ENCODE results near the gene PKNOX2. TPM values are rescaled to one million over a fixed set of nuclear protein-coding genes. Genes with fewer than 3 reads are reported as not detected.

PKNOX2 gene
- total RNA-seq, 3 donors from 2014 or later (not counting 1 experiment from before 2014, with no cell fraction given): not detected

GRCh38 chr11:125315079-125315740 is 150.7 kb downstream of the PKNOX2 start:
- 79% methylated on average over 6 of the region's 7 CpGs for WGBS (ENCODE audit: insufficient coverage)
- no peak overlapping the region for H3K27ac Mint-ChIP-seq
- H3K27ac ChIP-seq (ENCODE audit: low read length): no peak overlapping the region

GRCh38 chr11:125317416-125317815 is 152.9 kb downstream of the PKNOX2 start:
- no peak for ATAC-seq
- no peaks in the 10 kb centered on the region for H3K4me1 ChIP-seq (ENCODE audit: control insufficient read depth, insufficient read depth, low read length)
- H3K36me3 Mint-ChIP-seq: no peaks in the 10 kb centered on the region

More at GRCh38 chr11:125315079-125315740, 150.7 kb downstream of the PKNOX2 start:
- Mint-ChIP-seq H3K36me3 (no peaks in the 10 kb centered on the region), H3K9me3 (no peaks in the 10 kb centered on the region), H3K4me1 (no peaks in the 10 kb centered on the region), H3K4me3 (no peak overlapping the region), H3K27me3 (ENCODE audit: low read depth in 2 of 2) (peaks cover 16 to 34% of the 10 kb centered on the region in 2 donors)
- Histone ChIP-seq H3K4me1 (ENCODE audit: control insufficient read depth, insufficient read depth, low read length) (no peaks in the 10 kb centered on the region), H3K27me3 (ENCODE audit: control insufficient read depth, insufficient read depth, low read length) (peaks cover 2% of the 10 kb centered on the region), H3K4me3 (ENCODE audit: low read length) (no peak overlapping the region), H3K36me3 (ENCODE audit: control insufficient read depth, insufficient read depth, low read length) (no peaks in the 10 kb centered on the region), H3K9me3 (ENCODE audit: control insufficient read depth, insufficient read depth, low read length) (no peaks in the 10 kb centered on the region)
- intact Hi-C loops (cut with micrococcal nuclease): no loop called here
- TF ChIP-seq CTCF (IDR thresholded peaks at IDR 0.05): no peak
- DNase-seq (no peak), ATAC-seq (no peak)

GRCh38 chr11:125319649-125320048 is 155.1 kb downstream of the PKNOX2 start:
- Histone ChIP-seq H3K36me3 (ENCODE audit: control insufficient read depth, insufficient read depth, low read length) (no peaks in the 10 kb centered on the region), H3K9me3 (ENCODE audit: control insufficient read depth, insufficient read depth, low read length) (no peaks in the 10 kb centered on the region), H3K4me3 (ENCODE audit: low read length) (no peak overlapping the region), H3K27me3 (ENCODE audit: control insufficient read depth, insufficient read depth, low read length) (peaks cover 5% of the 10 kb centered on the region), H3K27ac (ENCODE audit: low read length) (no peak overlapping the region), H3K4me1 (ENCODE audit: control insufficient read depth, insufficient read depth, low read length) (no peaks in the 10 kb centered on the region)
- Mint-ChIP-seq H3K36me3 (no peaks in the 10 kb centered on the region), H3K4me3 (no peak overlapping the region), H3K27ac (no peak overlapping the region), H3K9me3 (no peaks in the 10 kb centered on the region), H3K4me1 (no peaks in the 10 kb centered on the region), H3K27me3 (ENCODE audit: low read depth in 2 of 2) (peaks cover 16 to 22% of the 10 kb centered on the region in 2 donors)
- no peak for ATAC-seq
- DNase-seq: no peak
- intact Hi-C loops (cut with micrococcal nuclease): no loop called here
- 69% methylated on average over 1 of the region's 1 CpG for WGBS (ENCODE audit: insufficient coverage)
- no peak for TF ChIP-seq CTCF (IDR thresholded peaks at IDR 0.05)

More at GRCh38 chr11:125317416-125317815, 152.9 kb downstream of the PKNOX2 start:
- Histone ChIP-seq H3K36me3 (ENCODE audit: control insufficient read depth, insufficient read depth, low read length) (no peaks in the 10 kb centered on the region), H3K27ac (ENCODE audit: low read length) (no peak overlapping the region), H3K9me3 (ENCODE audit: control insufficient read depth, insufficient read depth, low read length) (no peaks in the 10 kb centered on the region), H3K27me3 (ENCODE audit: control insufficient read depth, insufficient read depth, low read length) (peaks cover 5% of the 10 kb centered on the region), H3K4me3 (ENCODE audit: low read length) (no peak overlapping the region)
- H3K4me3 Mint-ChIP-seq: no peak overlapping the region
- no peak for TF ChIP-seq CTCF (IDR thresholded peaks at IDR 0.05)
- peaks cover 15 to 25% of the 10 kb centered on the region in 2 donors for H3K27me3 Mint-ChIP-seq (ENCODE audit: low read depth in 2 of 2)
- no peaks in the 10 kb centered on the region for H3K9me3 Mint-ChIP-seq
- no peaks in the 10 kb centered on the region for H3K4me1 Mint-ChIP-seq
- DNase-seq: no peak
- no peak overlapping the region for H3K27ac Mint-ChIP-seq
- intact Hi-C loops (cut with micrococcal nuclease): no loop called here
- 87% methylated on average over 2 of the region's 2 CpGs for WGBS (ENCODE audit: insufficient coverage)

Data from natural killer cell (primary cell).